ENCODE data around the gene BCAS2. TPM values are rescaled to one million over a fixed set of nuclear protein-coding genes. Genes with fewer than 3 reads are reported as not detected.

BCAS2 gene
- 43.1 and 49.3 TPM in 2 replicates for total RNA-seq (2014; rRNA removed; shearing (Covaris generic))
- 26.7 and 31.1 TPM in 2 replicates for polyA plus RNA-seq (2015; cell fraction: cytosol; rRNA removed)
- 6.2 and 7.7 TPM in 2 replicates for polyA plus RNA-seq (2015; cell fraction: nucleus; rRNA removed)

GRCh38 chr1:114581335-114582287 lies at the start of gene BCAS2:
TSS of gene BCAS2 (minus strand) at chr1:114581615. CDS start at chr1:114581591, 24 bp downstream.
- DNase-seq (ENCODE audit: low read depth, low spot score): peak; percentile 98
- in situ Hi-C loops (cut with HindIII; ENCODE audit: low pct_unique_long_range_greater_than_20kb, low sequenced_read_pairs): no loop called here

DNA sequence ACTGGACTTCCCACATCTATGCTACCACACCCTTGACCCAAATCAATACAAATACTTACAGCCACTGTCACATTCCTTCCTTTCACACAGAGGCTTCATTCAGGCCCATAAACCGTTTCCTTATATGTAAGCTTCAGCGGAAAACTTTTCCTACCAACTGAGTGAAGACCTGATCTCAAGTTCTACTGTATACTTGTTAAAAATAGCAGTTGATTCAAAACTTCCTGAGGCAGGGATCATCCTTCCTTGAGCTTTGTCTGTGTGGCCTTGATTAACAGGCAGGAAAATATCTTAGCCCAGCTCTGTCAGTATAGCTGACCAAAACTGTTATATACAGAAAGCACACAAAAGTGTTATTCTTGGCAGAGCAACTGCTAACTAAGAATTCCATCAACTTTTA lies 45.7 kb upstream of the BCAS2 start:
- in situ Hi-C loops (cut with HindIII; ENCODE audit: low pct_unique_long_range_greater_than_20kb, low sequenced_read_pairs): no loop called here
- DNase-seq (ENCODE audit: low read depth, low spot score): no peak

GRCh38 chr1:114623364-114623763 lies 41.9 kb upstream of the BCAS2 start:
- in situ Hi-C loops (cut with HindIII; ENCODE audit: low pct_unique_long_range_greater_than_20kb, low sequenced_read_pairs): no loop called here
- DNase-seq (ENCODE audit: low read depth, low spot score): no peak

DNA sequence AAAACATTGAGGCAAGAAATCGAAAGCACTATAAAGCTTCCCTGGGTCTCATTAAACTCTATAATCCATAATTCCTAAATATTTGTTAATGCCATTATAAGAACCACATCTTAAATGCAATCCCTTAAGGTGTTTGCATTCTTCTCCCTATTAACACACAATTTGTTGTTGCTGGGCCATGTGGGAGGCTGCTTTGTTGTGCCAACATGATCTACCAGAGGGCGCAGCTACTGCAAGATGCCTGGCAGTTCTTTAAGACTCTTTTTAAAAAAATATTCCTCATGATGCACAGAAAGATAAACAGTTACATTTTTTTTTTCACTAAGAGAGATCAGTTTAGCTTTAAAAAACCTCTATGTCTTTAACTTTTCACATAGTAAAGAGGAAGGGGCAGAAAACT lies 39.0 kb upstream of the BCAS2 start:
- DNase-seq (ENCODE audit: low read depth, low spot score): peak; percentile 15
- in situ Hi-C loops (cut with HindIII; ENCODE audit: low pct_unique_long_range_greater_than_20kb, low sequenced_read_pairs): no loop called here

GRCh38 chr1:114618606-114619005 lies 37.2 kb upstream of the BCAS2 start:
- in situ Hi-C loops (cut with HindIII; ENCODE audit: low pct_unique_long_range_greater_than_20kb, low sequenced_read_pairs): no loop called here

GRCh38 chr1:114610546-114611245 lies 29.3 kb upstream of the BCAS2 start:
- DNase-seq (ENCODE audit: low read depth, low spot score): no peak
- in situ Hi-C loops (cut with HindIII; ENCODE audit: low pct_unique_long_range_greater_than_20kb, low sequenced_read_pairs): no loop called here

More at GRCh38 chr1:114618606-114619005, 37.2 kb upstream of the BCAS2 start:
- DNase-seq (ENCODE audit: low read depth, low spot score): no peak

DNA sequence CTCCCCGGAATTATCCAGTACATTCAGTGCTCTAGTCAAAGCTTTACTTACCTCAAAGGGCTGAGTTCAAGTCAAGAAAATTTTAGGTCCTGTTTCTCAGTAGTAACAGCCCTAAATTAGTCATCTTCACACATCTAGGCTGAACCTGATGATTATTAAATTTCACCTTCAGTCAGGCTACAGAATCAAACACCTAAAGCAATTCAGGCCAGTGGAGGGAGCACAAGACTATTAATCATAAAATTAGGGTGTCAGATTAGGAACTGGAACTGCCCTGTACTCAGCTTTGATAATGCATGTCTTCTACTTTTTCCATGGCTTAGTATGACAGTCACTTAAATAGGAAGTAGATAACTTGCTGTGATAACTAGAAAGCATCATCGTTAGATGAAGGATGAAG lies 28.4 kb upstream of the BCAS2 start:
- in situ Hi-C loops (cut with HindIII; ENCODE audit: low pct_unique_long_range_greater_than_20kb, low sequenced_read_pairs): no loop called here
- DNase-seq (ENCODE audit: low read depth, low spot score): no peak

DNA sequence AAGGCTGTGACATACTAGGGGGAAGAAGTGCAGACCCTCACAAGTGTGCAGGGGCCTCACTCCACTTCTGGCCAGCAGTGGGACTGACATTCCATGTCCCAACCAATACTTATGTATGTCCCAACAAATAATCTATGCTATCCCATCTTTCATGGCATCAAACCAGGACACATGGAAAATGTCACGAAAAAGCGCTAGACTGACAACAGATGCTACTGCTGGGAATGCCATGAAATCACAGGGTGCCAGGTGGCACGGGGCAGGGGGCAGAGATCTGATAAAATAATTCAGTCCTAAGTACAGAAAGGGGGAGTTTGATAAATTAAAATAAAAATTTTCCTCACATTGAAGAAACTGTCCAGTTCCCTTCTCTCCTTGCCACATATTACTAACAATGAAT lies 27.6 kb upstream of the BCAS2 start:
- no peak for DNase-seq (ENCODE audit: low read depth, low spot score)
- in situ Hi-C loops (cut with HindIII; ENCODE audit: low pct_unique_long_range_greater_than_20kb, low sequenced_read_pairs): no loop called here

DNA sequence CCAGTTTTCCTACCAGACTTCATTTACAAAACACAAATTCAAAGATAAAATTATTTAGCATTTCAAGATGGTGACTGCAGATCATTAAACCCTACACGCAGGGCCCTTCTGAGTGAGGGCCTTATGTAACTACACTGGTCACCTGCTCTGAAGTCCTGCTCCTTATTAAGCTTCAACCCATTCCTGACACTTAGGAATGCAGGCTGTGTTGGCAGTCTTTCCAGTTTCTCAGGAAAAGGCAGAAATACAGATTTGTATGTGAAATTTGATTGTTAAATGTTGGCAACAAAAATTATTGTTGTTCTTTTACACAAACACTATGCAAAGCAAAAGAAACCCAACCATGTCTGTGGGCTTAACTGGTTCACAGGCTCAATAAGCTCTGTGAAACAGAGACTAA lies 25.8 kb upstream of the BCAS2 start:
- in situ Hi-C loops (cut with HindIII; ENCODE audit: low pct_unique_long_range_greater_than_20kb, low sequenced_read_pairs): no loop called here
- no peak for DNase-seq (ENCODE audit: low read depth, low spot score)

- no peak for DNase-seq (ENCODE audit: low read depth, low spot score)
- in situ Hi-C loops (cut with HindIII; ENCODE audit: low pct_unique_long_range_greater_than_20kb, low sequenced_read_pairs): no loop called here
Observed at GRCh38 chr1:114597949-114598348, 16.5 kb upstream of the BCAS2 start.

GRCh38 chr1:114595602-114596001 lies 14.2 kb upstream of the BCAS2 start:
- no peak for DNase-seq (ENCODE audit: low read depth, low spot score)
- in situ Hi-C loops (cut with HindIII; ENCODE audit: low pct_unique_long_range_greater_than_20kb, low sequenced_read_pairs): no loop called here

DNA sequence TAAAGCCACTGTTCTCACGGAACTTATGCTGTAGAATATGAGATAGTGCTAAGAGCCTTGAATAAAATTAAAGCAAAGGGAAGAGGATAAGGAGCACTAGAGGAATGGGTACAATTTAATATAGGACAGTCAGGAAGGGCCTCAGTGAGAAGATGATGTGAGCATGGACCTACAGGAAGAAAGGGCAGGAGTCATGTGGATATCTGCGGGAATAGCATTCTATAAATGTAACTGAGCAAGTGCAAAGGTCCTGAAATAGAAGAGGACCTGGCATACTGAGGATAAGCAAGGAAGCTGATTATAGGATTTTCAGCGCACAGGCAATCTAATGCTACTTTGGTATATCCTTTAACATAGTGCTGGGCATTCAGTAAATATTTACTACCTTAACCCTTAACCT lies 12.6 kb upstream of the BCAS2 start:
- in situ Hi-C loops (cut with HindIII; ENCODE audit: low pct_unique_long_range_greater_than_20kb, low sequenced_read_pairs): no loop called here
- no peak for DNase-seq (ENCODE audit: low read depth, low spot score)

DNA sequence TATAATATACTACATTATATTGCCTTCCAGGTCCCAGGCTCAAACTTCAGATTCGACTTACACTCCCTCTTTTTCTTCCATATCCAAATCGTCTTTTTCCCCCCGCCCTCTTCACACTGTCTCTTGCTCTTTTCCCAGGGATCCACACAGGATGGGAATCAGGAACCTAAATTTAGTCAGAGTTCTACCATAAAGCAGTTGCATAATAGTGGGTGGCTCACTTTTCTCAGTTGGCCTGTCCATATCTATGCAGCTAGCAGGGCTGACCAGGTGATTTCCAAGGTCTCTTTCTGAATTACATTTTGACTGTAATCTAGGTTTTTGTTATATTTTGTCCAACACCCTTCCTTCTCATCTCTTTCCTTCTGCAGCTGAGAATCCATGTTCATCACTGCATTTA lies 7.7 kb upstream of the BCAS2 start:
- DNase-seq (ENCODE audit: low read depth, low spot score): no peak

DNA sequence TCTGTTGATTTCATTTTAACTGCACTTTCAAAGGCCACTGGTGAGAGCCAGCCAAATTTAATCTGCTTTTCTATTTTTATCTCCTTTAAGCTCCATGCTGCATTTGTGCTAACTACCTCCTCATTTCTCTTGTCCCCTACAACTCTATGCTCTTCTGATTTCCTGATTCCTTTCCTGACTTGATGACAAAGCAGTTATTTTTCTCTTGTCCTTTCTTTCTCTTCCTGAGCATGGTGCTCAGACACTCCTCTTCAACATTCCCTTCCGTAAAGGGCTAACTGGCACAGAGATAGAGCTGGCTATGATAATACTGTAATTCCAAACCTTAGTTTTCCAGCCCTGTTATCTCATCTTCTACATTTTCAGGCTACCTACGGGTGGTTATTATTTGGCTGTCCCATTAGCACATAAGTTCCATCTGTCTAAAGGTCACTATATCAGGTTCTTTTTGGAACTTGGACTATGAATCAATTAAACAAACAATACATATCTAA lies 6.8 kb upstream of the BCAS2 start:
- DNase-seq (ENCODE audit: low read depth, low spot score): no peak
- in situ Hi-C loops (cut with HindIII; ENCODE audit: low pct_unique_long_range_greater_than_20kb, low sequenced_read_pairs): no loop called here

More for the DNA sequence above, 7.7 kb upstream of the BCAS2 start:
- in situ Hi-C loops (cut with HindIII; ENCODE audit: low pct_unique_long_range_greater_than_20kb, low sequenced_read_pairs): no loop called here

DNA sequence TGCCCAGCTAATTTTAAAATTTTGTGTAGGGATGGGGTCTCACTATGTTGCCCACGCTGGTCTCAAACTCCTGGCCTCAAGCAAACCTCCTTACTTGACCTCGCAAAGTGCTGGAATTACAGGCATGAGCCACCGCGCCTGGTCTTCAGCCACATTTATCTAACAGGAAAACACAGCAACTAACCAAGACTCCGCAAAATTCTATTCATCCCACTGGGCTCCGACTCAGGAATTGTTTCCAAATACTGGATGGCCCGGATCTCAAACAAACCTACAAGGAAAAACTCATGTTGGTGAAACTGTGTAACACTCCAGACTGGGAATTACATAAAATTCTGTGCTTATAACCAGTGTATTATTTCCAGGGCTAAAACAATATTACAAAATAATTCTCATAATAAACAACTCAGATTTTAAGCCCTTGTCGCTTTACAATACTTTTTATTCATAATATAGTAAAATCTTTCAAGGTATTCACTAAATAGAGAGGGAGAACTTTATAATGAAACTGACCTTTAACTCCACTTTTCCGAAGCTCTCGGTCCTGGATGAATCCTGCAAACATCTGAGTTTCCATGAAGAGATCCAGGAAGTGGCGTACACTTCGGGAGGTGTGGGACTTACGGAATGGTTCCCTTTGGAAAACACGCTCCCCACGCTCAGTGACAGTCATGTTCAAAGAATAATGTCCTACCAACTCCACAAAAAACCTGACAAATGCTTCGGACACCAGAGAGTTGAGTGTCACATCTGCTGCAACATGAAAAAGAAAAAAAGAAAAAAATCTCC lies 6.0 kb upstream of the BCAS2 start:
- DNase-seq (ENCODE audit: low read depth, low spot score): no peak
- in situ Hi-C loops (cut with HindIII; ENCODE audit: low pct_unique_long_range_greater_than_20kb, low sequenced_read_pairs): no loop called here

- DNase-seq (ENCODE audit: low read depth, low spot score): no peak
- in situ Hi-C loops (cut with HindIII; ENCODE audit: low pct_unique_long_range_greater_than_20kb, low sequenced_read_pairs): no loop called here
Observed at GRCh38 chr1:114586513-114587047, 5.2 kb upstream of the BCAS2 start.

DNA sequence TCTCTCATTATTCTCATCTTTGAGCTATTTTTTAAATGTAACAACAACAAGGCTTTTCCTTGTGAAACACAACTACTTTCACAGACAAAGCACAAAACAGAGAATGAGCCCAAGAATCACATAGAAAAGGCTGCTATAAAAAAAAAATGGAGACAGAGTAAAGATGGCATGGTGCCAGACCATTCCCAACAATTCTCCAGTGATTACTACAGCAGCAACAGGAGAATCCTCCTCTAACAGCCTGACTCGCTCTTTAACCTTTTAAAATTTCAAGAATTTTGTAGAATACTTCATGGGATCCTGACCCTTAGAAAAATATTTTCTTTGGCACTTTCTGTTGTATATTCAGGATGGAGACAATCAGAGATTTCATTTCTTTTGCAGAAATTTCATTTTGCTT lies 3.8 kb upstream of the BCAS2 start:
- in situ Hi-C loops (cut with HindIII; ENCODE audit: low pct_unique_long_range_greater_than_20kb, low sequenced_read_pairs): no loop called here
- DNase-seq (ENCODE audit: low read depth, low spot score): peak; percentile 28
